ENCODE data around the gene DMRTA2.

DMRTA2 gene

GRCh38 chr1:50422946-50423669 lies at the start of gene DMRTA2:
TSS of gene DMRTA2 (minus strand) at chr1:50423443. CDS start at chr1:50421536, 1,907 bp downstream.
- H3K27ac ChIP-seq, result no peak within 1 kb of the TSS
- no peak for DNase-seq (ENCODE audit: low read depth, low spot score)

- no peak overlapping the region for H3K27ac ChIP-seq
- DNase-seq (ENCODE audit: low read depth, low spot score), result no peak
Observed at GRCh38 chr1:50471967-50472366, 48.7 kb upstream of the DMRTA2 start.

GRCh38 chr1:50462964-50463363 lies 39.7 kb upstream of the DMRTA2 start:
- no peak for DNase-seq (ENCODE audit: low read depth, low spot score)

GRCh38 chr1:50458507-50458906 lies 35.3 kb upstream of the DMRTA2 start:
- DNase-seq (ENCODE audit: low read depth, low spot score), result no peak
- H3K27ac ChIP-seq, result no peak overlapping the region

More at GRCh38 chr1:50462964-50463363, 39.7 kb upstream of the DMRTA2 start:
- no peak overlapping the region for H3K27ac ChIP-seq

GRCh38 chr1:50454911-50455310 lies 31.7 kb upstream of the DMRTA2 start:
- DNase-seq (ENCODE audit: low read depth, low spot score), result no peak
- no peak overlapping the region for H3K27ac ChIP-seq

- H3K27ac ChIP-seq, result no peak overlapping the region
- DNase-seq (ENCODE audit: low read depth, low spot score), result no peak
Observed at GRCh38 chr1:50453266-50453665, 30.0 kb upstream of the DMRTA2 start.

- no peak overlapping the region for H3K27ac ChIP-seq
- no peak for DNase-seq (ENCODE audit: low read depth, low spot score)
Observed at GRCh38 chr1:50452700-50453099, 29.5 kb upstream of the DMRTA2 start.

- no peak for DNase-seq (ENCODE audit: low read depth, low spot score)
- no peak overlapping the region for H3K27ac ChIP-seq
Observed at GRCh38 chr1:50450861-50451653, 27.8 kb upstream of the DMRTA2 start.

GRCh38 chr1:50447961-50448360 lies 24.7 kb upstream of the DMRTA2 start:
- DNase-seq (ENCODE audit: low read depth, low spot score), result no peak
- no peak overlapping the region for H3K27ac ChIP-seq

GRCh38 chr1:50441183-50441582 lies 17.9 kb upstream of the DMRTA2 start:
- no peak for DNase-seq (ENCODE audit: low read depth, low spot score)
- no peak overlapping the region for H3K27ac ChIP-seq

GRCh38 chr1:50438945-50439344 lies 15.7 kb upstream of the DMRTA2 start:
- DNase-seq (ENCODE audit: low read depth, low spot score), result no peak
- H3K27ac ChIP-seq, result no peak overlapping the region

- no peak overlapping the region for H3K27ac ChIP-seq
- DNase-seq (ENCODE audit: low read depth, low spot score), result no peak
Observed at GRCh38 chr1:50436489-50436888, 13.2 kb upstream of the DMRTA2 start.

GRCh38 chr1:50430010-50430405 lies 6.8 kb upstream of the DMRTA2 start:
- H3K27ac ChIP-seq, result no peak overlapping the region
- no peak for DNase-seq (ENCODE audit: low read depth, low spot score)

- H3K27ac ChIP-seq, result no peak overlapping the region
- DNase-seq (ENCODE audit: low read depth, low spot score), result no peak
Observed at GRCh38 chr1:50427818-50428779, 4.9 kb upstream of the DMRTA2 start.

GRCh38 chr1:50427086-50427817 lies 4.0 kb upstream of the DMRTA2 start:
- no peak for DNase-seq (ENCODE audit: low read depth, low spot score)
- H3K27ac ChIP-seq, result no peak overlapping the region

- no peak overlapping the region for H3K27ac ChIP-seq
- DNase-seq (ENCODE audit: low read depth, low spot score), result no peak
Observed at GRCh38 chr1:50426702-50427085, 3.5 kb upstream of the DMRTA2 start.

- no peak for DNase-seq (ENCODE audit: low read depth, low spot score)
- no peak overlapping the region for H3K27ac ChIP-seq
Observed at GRCh38 chr1:50426108-50426700, 3.0 kb upstream of the DMRTA2 start.

- no peak for DNase-seq (ENCODE audit: low read depth, low spot score)
Observed at GRCh38 chr1:50425376-50426107, 2.3 kb upstream of the DMRTA2 start.

GRCh38 chr1:50424884-50425375 lies 1.7 kb upstream of the DMRTA2 start:
- H3K27ac ChIP-seq, result no peak overlapping the region
- DNase-seq (ENCODE audit: low read depth, low spot score), result no peak

More at GRCh38 chr1:50425376-50426107, 2.3 kb upstream of the DMRTA2 start:
- H3K27ac ChIP-seq, result no peak overlapping the region

Measured in epithelial cell of prostate (primary cell).